Amygdala (tissue), 56 donors: ENCODE results near the gene AHRR.
A peak's percentile ranks its signal among the peaks of the same experiment; 100 is the strongest.
"Not testable (repeated sequence)": the region's sequence is repeated elsewhere in the genome, so short reads cannot be mapped to it uniquely, and the experiment has no call there.

Source experiments
- DNase-seq, 56 donors: peaks; one replicate each; lab custom pipeline; 2025; lab: John Stamatoyannopoulos, UW

AHRR gene

DNA sequence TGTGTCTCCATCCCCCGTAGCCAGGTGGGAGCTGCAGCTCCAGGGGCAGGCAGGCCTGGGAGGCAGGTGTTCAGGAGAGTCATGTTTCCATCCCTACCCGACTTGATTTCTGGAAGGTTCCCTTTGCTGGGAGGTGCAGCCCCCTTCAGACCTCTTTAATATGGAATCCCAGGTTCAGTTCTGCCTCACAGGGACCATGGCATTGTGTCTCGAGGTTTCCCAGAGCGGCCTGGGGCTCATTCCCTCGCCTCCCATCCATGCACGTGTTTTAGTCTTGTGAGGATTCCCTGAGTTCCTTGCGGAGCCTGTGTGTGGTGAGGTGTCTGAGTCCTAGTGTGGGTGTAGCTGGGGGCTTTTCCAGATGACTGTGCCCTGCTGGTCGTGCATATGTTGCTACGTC lies 16.5 kb upstream of the AHRR start:
- DNase-seq: no peak

GRCh38 chr5:305459-305858 lies 16.1 kb upstream of the AHRR start:
- no peak for DNase-seq

DNA sequence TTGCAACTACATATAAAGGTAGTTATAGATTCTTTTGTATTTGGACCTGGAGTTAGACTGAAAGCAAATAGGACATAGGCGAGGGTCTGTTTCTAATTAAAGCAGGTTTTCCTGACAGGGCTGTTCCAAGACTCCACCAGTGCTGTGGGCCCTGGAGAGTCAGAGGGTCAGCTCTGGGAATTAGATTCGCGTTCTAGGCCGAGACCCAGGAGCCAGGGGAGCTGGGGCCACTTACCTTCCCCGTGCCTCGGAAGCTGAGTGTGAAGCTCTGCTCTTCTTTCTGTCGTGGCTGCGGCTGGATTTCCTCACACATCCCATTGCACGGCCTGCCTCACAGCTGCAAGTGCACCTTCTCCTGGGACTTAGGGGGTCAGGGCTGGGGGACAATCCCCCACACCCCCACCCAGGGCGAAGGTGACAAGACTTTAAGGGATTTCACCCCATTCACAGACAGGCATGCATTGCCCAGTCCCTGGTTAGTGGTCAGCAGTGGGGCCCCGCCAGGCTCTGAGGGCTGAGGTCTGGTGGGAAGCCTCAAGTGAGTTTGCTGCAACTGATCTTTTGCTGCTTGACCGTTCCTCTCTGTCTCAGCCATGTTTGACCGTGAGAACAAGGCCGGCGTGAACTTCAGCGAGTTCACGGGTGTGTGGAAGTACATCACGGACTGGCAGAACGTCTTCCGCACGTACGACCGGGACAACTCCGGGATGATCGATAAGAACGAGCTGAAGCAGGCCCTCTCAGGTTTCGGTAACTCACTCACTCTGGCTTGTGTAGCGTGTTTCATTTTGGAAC lies 15.3 kb upstream of the AHRR start:
- no peak for DNase-seq

DNA sequence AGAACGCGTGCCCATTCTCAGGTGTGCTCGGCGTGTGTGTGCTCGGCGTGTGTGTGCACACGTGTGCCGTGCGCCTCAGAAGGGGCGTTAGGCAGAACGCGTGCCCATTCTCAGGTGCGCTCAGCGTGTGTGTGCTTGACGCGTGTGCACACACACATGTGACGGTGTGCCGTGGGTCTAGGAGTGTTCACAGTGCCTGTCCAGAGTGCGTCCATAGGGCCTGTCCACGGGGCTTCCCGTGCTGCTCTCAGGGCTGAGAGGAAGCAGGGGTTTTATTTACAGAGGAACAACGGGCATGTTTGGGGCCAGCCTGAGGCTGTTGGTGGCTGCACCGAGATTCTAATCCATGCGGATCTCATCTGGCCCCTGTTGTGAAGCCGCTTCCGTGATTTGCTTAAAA lies 14.2 kb upstream of the AHRR start:
- DNase-seq: no peak

DNA sequence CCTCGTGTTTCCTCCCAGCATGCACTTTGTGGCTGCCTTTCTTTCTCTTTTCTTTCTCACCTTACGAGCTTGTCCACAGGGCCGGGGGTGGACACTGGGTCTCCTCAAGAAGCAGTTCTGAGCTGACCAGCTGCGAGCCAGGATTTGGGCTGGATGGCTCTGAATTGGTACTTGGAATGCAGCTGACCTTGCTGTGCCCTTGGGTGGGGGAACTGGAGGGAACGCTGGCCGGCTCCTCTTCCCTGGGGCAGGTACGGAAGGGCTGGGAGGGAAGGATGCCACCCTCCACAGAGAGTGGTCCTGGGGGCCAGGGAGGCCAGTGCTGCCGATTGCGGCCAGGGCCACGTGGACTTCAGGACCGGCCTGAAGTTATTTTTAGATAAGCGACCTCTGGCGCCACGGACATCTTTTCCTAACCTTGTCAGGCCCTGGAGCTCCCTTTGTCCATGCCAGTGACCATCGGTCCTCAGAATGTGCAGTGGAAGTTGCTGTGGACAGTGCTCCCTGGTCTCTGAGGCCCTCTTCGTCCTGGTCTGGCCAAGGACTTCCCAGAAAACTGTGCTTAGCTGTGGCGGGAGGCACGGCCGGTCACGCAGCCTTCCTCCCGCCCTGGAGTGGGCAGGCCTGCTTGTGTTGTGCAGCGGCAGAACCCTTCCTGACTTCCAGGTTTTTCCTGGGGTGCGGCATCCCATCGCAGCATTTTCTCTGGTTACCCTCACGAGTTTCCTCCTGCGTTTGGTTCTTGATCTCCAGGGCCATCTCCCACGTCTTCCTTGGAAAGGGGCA lies 13.5 kb upstream of the AHRR start:
- DNase-seq: no peak

- no peak for DNase-seq
Measured at GRCh38 chr5:308672-309271, 12.7 kb upstream of the AHRR start.

GRCh38 chr5:309831-310230 lies 11.7 kb upstream of the AHRR start:
- DNase-seq: not testable (repeated sequence)

GRCh38 chr5:310516-310915 lies 11.0 kb upstream of the AHRR start:
- no peak for DNase-seq

GRCh38 chr5:310941-311434 lies 10.5 kb upstream of the AHRR start:
- no peak for DNase-seq

DNA sequence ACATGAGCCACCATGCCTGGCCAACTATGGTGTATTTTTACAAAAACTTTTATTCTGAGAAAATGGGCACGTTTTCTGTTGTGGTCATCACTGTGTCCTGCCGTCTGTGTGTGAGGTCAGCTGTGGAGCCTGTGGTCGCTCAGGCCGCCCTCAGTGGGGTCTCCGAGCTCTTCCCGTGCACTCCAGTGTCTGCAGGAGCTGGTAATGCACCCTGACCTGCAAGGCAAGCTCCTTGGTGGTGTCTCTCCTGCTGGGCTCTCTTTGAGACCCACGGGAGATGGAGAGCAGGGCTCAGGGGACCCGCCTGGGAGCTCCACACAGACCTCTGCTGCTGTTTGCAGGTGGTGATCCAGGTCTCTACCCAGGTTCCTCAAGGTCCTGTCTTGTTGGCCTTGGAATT lies 9.6 kb upstream of the AHRR start:
- no peak for DNase-seq

GRCh38 chr5:312845-313244 lies 8.7 kb upstream of the AHRR start:
- no peak for DNase-seq

DNA sequence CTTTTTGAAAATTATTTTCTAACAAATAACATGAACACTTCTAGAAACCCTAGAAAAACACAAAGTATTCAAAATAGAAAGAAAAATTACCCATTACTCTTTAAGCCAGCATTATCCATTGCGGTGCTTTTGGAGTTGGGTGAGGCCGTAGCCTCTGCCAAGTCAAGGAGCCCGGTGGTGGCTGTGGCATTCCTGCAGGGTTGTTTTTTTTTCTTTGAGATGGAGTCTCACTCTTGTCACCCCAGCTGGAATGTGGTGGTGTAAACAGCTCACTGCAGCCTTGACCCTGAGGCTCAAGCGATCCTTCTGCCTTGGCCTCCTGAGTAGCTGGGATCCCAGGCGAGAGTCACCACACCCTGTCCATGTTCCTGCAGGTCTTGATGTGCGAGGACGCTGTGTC lies 8.2 kb upstream of the AHRR start:
- no peak for DNase-seq

GRCh38 chr5:313806-314376 lies 7.6 kb upstream of the AHRR start:
- no peak for DNase-seq

GRCh38 chr5:314676-315487 lies 6.6 kb upstream of the AHRR start:
- no peak for DNase-seq

DNA sequence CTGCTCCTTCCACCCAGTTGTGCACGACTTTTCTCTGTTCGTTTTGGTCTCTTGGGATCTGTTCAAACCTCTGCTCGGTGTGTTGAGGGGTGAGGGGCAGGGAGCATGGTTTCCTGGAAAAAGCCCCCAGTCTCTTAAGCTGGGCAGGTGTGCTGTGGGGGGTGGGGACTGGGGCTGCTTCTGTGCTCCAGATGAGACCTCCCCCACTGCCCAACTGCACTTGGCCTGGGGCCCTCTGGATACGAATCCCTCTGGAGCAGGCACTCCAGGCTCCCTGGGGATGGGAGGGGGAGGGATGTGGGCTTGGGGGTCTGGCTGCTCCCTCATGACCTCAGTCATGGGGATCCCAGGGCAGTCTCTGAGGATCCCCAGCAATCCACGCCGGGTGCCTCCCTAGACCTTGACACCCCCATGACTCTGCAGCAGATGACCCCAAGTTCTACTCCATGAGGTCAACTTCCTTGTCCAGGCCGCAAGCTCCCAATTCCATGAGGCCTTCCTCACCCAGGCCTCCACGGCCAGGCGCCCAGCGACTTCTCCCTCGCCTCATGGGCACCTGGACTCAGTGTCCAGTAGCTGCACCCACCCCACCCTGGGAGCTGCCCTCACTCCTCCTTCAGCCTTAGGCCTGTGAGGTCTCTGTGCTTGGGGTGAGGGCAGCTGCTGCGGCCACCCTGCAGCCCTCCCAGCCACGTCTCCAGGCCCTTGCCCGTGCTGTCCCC lies 5.9 kb upstream of the AHRR start:
- no peak for DNase-seq

DNA sequence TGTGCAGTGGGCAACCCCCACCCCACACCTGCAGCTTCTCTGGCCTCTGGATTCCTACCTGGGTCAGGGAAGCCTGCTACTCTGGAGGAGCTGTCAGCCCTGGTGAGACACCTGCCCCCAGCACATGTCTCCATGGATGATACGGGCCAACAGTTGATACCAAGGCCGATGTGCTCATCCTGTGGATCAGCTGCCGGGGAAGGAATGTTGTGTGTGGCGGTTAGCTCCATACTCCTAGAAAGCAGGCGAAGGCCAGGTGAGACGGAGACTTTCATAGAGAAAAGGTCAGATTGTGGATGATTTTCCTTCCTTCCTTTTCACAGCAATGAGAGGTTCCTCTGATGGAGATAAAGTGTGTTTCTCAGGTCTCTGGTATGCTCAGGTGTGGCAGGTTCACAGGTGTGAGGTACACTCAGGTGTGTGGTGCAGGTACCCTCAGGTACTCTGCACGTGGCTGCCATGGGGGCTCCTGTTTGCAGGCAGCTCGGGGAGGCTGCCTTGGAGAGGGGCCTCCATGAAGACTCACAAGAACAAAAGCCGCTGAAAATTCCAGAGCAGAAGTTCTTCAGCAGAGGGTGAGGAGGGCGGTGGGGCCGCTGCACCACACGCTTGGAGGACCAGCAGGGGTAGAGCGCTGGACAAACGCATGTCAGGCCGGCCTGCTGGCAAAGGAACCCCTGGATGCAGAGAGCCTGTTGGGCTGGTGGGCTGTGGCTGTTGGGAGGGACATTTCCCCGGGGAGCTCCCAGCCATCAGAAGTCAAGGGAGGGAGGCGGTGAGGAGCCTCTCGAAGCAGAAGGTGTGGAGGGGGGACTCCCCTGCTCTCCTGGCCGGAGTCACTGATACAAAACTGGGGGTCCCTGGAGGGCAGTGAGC lies 5.1 kb upstream of the AHRR start:
- DNase-seq: no peak

- DNase-seq: peak in 11 of 56 donors; percentile 12 to 53 (median 22)
Measured at GRCh38 chr5:317086-317811, 4.3 kb upstream of the AHRR start.

DNA sequence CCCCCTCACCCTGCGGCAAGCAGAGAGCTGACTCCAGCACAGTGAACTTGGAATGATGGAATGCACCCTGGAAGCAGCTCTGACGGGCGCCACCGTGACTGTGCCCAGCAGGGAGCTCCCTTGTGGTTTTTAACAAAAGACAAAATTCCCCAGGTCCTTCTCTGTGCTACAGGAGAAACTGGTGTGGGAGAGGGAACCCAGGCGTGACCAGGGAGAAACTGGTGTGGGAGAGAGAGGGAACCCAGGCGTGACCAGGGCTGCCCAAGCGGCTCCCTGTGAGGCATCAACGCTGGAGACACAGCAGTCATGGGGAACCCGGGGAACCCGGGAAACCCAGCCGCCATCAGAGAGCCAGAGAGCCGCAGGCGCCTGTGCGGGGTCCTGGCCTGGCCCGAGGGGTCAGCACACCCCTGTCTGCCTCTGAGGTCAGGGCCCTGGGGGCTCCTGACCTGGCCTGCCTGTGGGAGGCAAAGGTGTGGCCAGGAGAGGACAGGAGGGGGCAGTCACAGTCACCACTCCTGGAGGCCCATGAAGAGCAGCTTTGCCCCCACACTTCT lies 3.1 kb upstream of the AHRR start:
- no peak for DNase-seq
